Measurements from ENCODE around the gene COX19. TPM values are rescaled to one million over a fixed set of nuclear protein-coding genes. Genes with fewer than 3 reads are reported as not detected.

The COX19 gene
- total and polyA plus RNA-seq, 2 of the 13 experiments (the other 11 are each of a cell fraction or from before 2014, with no cell fraction given), result 11.5 to 21.7 TPM

GRCh38 chr7:982511-983003 lies 7.2 kb upstream of the COX19 start (continued):
- TF ChIP-seq, protein P1, sequence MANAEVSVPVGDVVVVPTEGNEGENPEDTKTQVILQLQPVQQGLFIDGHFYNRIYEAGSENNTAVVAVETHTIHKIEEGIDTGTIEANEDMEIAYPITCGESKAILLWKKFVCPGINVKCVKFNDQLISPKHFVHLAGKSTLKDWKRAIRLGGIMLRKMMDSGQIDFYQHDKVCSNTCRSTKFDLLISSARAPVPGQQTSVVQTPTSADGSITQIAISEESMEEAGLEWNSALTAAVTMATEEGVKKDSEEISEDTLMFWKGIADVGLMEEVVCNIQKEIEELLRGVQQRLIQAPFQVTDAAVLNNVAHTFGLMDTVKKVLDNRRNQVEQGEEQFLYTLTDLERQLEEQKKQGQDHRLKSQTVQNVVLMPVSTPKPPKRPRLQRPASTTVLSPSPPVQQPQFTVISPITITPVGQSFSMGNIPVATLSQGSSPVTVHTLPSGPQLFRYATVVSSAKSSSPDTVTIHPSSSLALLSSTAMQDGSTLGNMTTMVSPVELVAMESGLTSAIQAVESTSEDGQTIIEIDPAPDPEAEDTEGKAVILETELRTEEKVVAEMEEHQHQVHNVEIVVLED (CRISPR knock-in tag; IDR thresholded peaks at IDR 0.05; ENCODE audit: borderline replicate concordance), result peak; percentile 16; the same call in 1 of the 2 replicates
- TF ChIP-seq SAFB2 (CRISPR knock-in tag; IDR thresholded peaks at IDR 0.05; ENCODE audit: borderline replicate concordance, low read depth) (no peak), ZNF274 (CRISPR knock-in tag; IDR thresholded peaks at IDR 0.05) (peak; percentile 67; the same call in 1 of the 2 replicates), ZNF44 (CRISPR knock-in tag; IDR thresholded peaks at IDR 0.05) (0 out of 2 replicates have a peak, but pooled peaks have one; percentile 37), MXD4 (CRISPR knock-in tag; IDR thresholded peaks at IDR 0.05) (0 out of 2 replicates have a peak, but pooled peaks have one; percentile 4), KMT2A (CRISPR knock-in tag; IDR thresholded peaks at IDR 0.05) (no peak), SAP130 (CRISPR knock-in tag; IDR thresholded peaks at IDR 0.05; ENCODE audit: low read depth) (no peak), ZNF766 (CRISPR knock-in tag; IDR thresholded peaks at IDR 0.05; ENCODE audit: borderline replicate concordance) (peak; percentile 6; the same call in 1 of the 2 replicates), CREM (IDR thresholded peaks at IDR 0.05) (0 out of 2 replicates have a peak, but pooled peaks have one; percentile 16), CREM (CRISPR knock-in tag; IDR thresholded peaks at IDR 0.05) (no peak), AGO2 (optimal IDR thresholded peaks at IDR 0.05; ENCODE audit: low read depth, low read length) (peak; percentile 14), TCF12 (IDR thresholded peaks at IDR 0.05) (no peak), TCF12 (CRISPR knock-in tag; IDR thresholded peaks at IDR 0.05) (0 out of 2 replicates have a peak, but pooled peaks have one; percentile 7), CREBL2 (CRISPR knock-in tag; IDR thresholded peaks at IDR 0.05; ENCODE audit: borderline replicate concordance) (0 out of 2 replicates have a peak, but pooled peaks have one; percentile 27), HOXA3 (CRISPR knock-in tag; IDR thresholded peaks at IDR 0.05) (no peak; the same call in 1 of the 2 replicates)
- TF ChIP-seq, protein P2, sequence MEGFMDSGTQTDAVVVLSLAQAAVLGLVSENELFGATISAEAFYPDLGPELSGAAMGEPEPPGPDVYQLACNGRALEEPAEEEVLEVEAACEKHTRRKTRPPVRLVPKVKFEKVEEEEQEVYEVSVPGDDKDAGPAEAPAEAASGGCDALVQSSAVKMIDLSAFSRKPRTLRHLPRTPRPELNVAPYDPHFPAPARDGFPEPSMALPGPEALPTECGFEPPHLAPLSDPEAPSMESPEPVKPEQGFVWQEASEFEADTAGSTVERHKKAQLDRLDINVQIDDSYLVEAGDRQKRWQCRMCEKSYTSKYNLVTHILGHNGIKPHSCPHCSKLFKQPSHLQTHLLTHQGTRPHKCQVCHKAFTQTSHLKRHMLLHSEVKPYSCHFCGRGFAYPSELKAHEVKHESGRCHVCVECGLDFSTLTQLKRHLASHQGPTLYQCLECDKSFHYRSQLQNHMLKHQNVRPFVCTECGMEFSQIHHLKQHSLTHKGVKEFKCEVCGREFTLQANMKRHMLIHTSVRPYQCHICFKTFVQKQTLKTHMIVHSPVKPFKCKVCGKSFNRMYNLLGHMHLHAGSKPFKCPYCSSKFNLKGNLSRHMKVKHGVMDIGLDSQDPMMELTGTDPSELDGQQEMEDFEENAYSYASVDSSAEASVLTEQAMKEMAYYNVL (CRISPR knock-in tag; IDR thresholded peaks at IDR 0.05; ENCODE audit: borderline replicate concordance), result peak; percentile 9; the same call in 1 of the 2 replicates
